Astrocyte of the cerebellum (primary cell): ENCODE results near the gene OR10A5.

Experiments used
- DNase-seq: peaks from one replicate; pipeline ENCODE4 v3.0.0-alpha.2; 2011; ENCODE audit warnings: low read depth
- H3K4me3 ChIP-seq: 2 replicates; pipeline ENCODE4 v1.5.1; 2011; ENCODE audit warnings: mild to moderate bottlenecking, low read depth, low read length, moderate library complexity
- CTCF ChIP-seq: IDR thresholded peaks from 2 replicates; pipeline ENCODE4 v1.5.1; 2012; ENCODE audit warnings: low read length, low read depth, moderate library complexity, mild to moderate bottlenecking; ENCODE audit errors: missing control alignments
- in situ Hi-C: cut with HindIII; loops from 2 replicates; pipeline ENCODE4 v1.10.0; 2017; ENCODE audit warnings: low sequenced_read_pairs

OR10A5 gene

GRCh38 chr11:6889835-6890234, 44.4 kb downstream of the OR10A5 start:
- in situ Hi-C loops = no loop called here
- no peak for DNase-seq
- TF ChIP-seq CTCF = no peak
- H3K4me3 ChIP-seq = no peak overlapping the region

GRCh38 chr11:6892400-6892799, 46.9 kb downstream of the OR10A5 start, which contains the start of gene OR2D2:
OR2D2 (minus strand) TSS chr11:6892500; CDS start chr11:6892500, 0 bp downstream.
- H3K4me3 ChIP-seq = no peak within 1 kb of the TSS
- no peak for TF ChIP-seq CTCF
- in situ Hi-C loops = no loop called here
- no peak for DNase-seq

GRCh38 chr11:6894097-6894496, 48.6 kb downstream of the OR10A5 start:
- H3K4me3 ChIP-seq = no peak overlapping the region
- no peak for DNase-seq
- no peak for TF ChIP-seq CTCF
- in situ Hi-C loops = no loop called here

- DNase-seq = no peak
- in situ Hi-C loops = no loop called here
- H3K4me3 ChIP-seq = no peak overlapping the region
- TF ChIP-seq CTCF = no peak
These were observed 49.5 kb downstream of the OR10A5 start for GRCh38 chr11:6895010-6895409.
